K562 (cell line): Measurements from ENCODE around the gene PGP. TPM values are rescaled to one million over a fixed set of nuclear protein-coding genes. Genes with fewer than 3 reads are reported as not detected.

Experiments
- ATAC-seq: fragments of 200-7000 bp; cut with Tn5 transposase; 3 replicates; pipeline ENCODE4 v1.9.1; 2020; ENCODE audit warnings: moderate library complexity
- BruUV-seq: library from RNA; stranded (reverse); fragments of 400-500 nt; replicated peaks from 2 replicates; lab custom pipeline; 2021; lab: Mats Ljungman, UMichigan
- CTCF ChIA-PET: fragments of 300-600 bp; formaldehyde crosslinking; extraction: SDS; loops from one replicate; lab custom pipeline; 2021; ENCODE audit warnings: low intra/inter-chr PET ratio; lab: Yijun Ruan, JAX
- POLR2A ChIA-PET: fragments of 300-600, 350-650 bp; sonication (Branson Sonifier 250); formaldehyde crosslinking; extraction: SDS; loops from one replicate; lab custom pipeline; 2021; ENCODE audit warnings: antibody characterized with exemption, inconsistent platforms; lab: Yijun Ruan, JAX
- DNase-seq, 4 experiments: peaks; one replicate each; pipeline versions ENCODE4 v3.0.0 to v3.0.0-alpha.2; 2011 to 2018; ENCODE audit warnings: low spot score in 3 of 4, mixed read lengths in 3 of 4; ENCODE audit errors: extremely low read depth in 1 of 4
- FAIRE-seq: peaks from 2 replicates; lab custom pipeline; 2011; peaks lifted over from hg19 to GRCh38; lab: Jason Lieb, UNC
- H2AFZ ChIP-seq: 2 replicates; pipeline ENCODE4 v1.6.0; 2011; ENCODE audit warnings: low read depth, low read length, control low read depth, inconsistent platforms
- H3K27ac ChIP-seq: fragments of 200-600 bp; 3 replicates; pipeline ENCODE4 v1.8.0; 2011; ENCODE audit warnings: low read depth, mild to moderate bottlenecking, control low read depth, inconsistent platforms, low read length, moderate library complexity, mixed read lengths; ENCODE audit errors: extremely low read depth
- H3K27me3 ChIP-seq, 2 experiments: fragments of 300-600 bp in 1 of 2; 2 replicates in 1 of 2; 3 replicates in 1 of 2; pipeline versions ENCODE4 v1.6.0 to v1.8.0; 2011; ENCODE audit warnings: inconsistent platforms in 2 of 2, low read length in 2 of 2, mild to moderate bottlenecking in 1 of 2, mixed read lengths in 1 of 2, moderate library complexity in 1 of 2; ENCODE audit not compliant: control insufficient read depth in 2 of 2, insufficient read depth in 2 of 2
- H3K36me3 ChIP-seq: fragments of 300-600 bp; 3 replicates; pipeline ENCODE4 v1.8.0; 2011; ENCODE audit warnings: mild to moderate bottlenecking, low read length, inconsistent platforms; ENCODE audit not compliant: control insufficient read depth, insufficient read depth
- H3K4me1 ChIP-seq, 2 experiments: fragments of 200-600 bp in 1 of 2; replicated peaks in 1 of 2; 2 replicates in 1 of 2; 3 replicates in 1 of 2; pipeline versions ENCODE4 v1.5.1 to v1.8.0; 2011; ENCODE audit warnings: inconsistent platforms in 2 of 2, low read length in 2 of 2, mild to moderate bottlenecking in 1 of 2, mixed read lengths in 1 of 2, moderate library complexity in 1 of 2; ENCODE audit not compliant: control insufficient read depth in 2 of 2, insufficient read depth in 2 of 2
- H3K4me2 ChIP-seq: 2 replicates; pipeline ENCODE4 v1.6.1; 2011; ENCODE audit warnings: low read length, control low read depth, inconsistent platforms, mixed read lengths; ENCODE audit not compliant: insufficient read depth
- H3K4me3 ChIP-seq: fragments of 200-600 bp; sonication (generic), shearing (Covaris generic); 2 replicates; pipeline ENCODE4 v1.5.1; 2016; ENCODE audit warnings: control low read depth, inconsistent platforms
- H3K79me2 ChIP-seq: fragments of 200-600 bp; 3 replicates; pipeline ENCODE4 v1.8.0; 2011; ENCODE audit warnings: low read length, inconsistent platforms; ENCODE audit not compliant: control insufficient read depth, insufficient read depth
- H3K9ac ChIP-seq, 2 experiments: 2 replicates each; pipeline versions ENCODE4 v1.6.0 to v1.6.1; 2011; ENCODE audit warnings: low read depth in 2 of 2, low read length in 2 of 2, control low read depth in 1 of 2, inconsistent platforms in 1 of 2, mild to moderate bottlenecking in 1 of 2, mixed read lengths in 1 of 2; ENCODE audit not compliant: insufficient read depth in 1 of 2
- H3K9me1 ChIP-seq: one replicate; pipeline ENCODE4 v1.6.0; 2011; ENCODE audit warnings: inconsistent platforms, mild to moderate bottlenecking, low read length, moderate library complexity; ENCODE audit not compliant: control insufficient read depth, insufficient read depth
- H3K9me3 ChIP-seq: replicated peaks from 2 replicates; pipeline ENCODE4 v1.5.1; 2011; ENCODE audit warnings: low read depth, low read length, inconsistent platforms; ENCODE audit not compliant: control insufficient read depth, insufficient read depth
- H4K20me1 ChIP-seq: replicated peaks from 2 replicates; pipeline ENCODE4 v1.6.1; 2011; ENCODE audit warnings: low read length, inconsistent platforms, mixed read lengths; ENCODE audit not compliant: control insufficient read depth, insufficient read depth
- CTBP1 ChIP-seq: fragments of 450-650 bp; IDR thresholded peaks from 2 replicates; pipeline ENCODE4 v1.6.1; 2016; ENCODE audit warnings: borderline replicate concordance
- E4F1 ChIP-seq: fragments of 250-450 bp; sonication (Bioruptor Pico); IDR thresholded peaks from 2 replicates; pipeline ENCODE4 v1.5.0; 2021; ENCODE audit warnings: mild to moderate bottlenecking, borderline replicate concordance
- EZH2 ChIP-seq: IDR thresholded peaks from 2 replicates; pipeline ENCODE4 v1.6.1; 2012; ENCODE audit warnings: low read depth, mild to moderate bottlenecking, inconsistent platforms, low read length, borderline replicate concordance
- HDAC6 ChIP-seq: IDR thresholded peaks from 2 replicates; pipeline ENCODE4 v1.6.1; 2012; ENCODE audit warnings: low read depth, mild to moderate bottlenecking, control low read depth, inconsistent platforms, low read length, moderate library complexity
- HDAC8 ChIP-seq: fragments of 450-650 bp; IDR thresholded peaks from 2 replicates; pipeline ENCODE4 v1.6.1; 2016; ENCODE audit warnings: mild to moderate bottlenecking, missing genetic modification characterization, moderate library complexity, missing compliant biosample characterization
- HMG20A ChIP-seq: fragments of 450-650 bp; formaldehyde crosslinking; conservative IDR thresholded peaks from 2 replicates; pipeline ENCODE4 v1.4.0; 2020; ENCODE audit warnings: mild to moderate bottlenecking, mixed read lengths
- NFATC3 ChIP-seq: fragments of 450-650 bp; IDR thresholded peaks from 2 replicates; pipeline ENCODE4 v1.6.1; 2017; ENCODE audit warnings: mild to moderate bottlenecking
- OTX1 ChIP-seq: fragments of 450-650 bp; formaldehyde crosslinking; IDR thresholded peaks from 2 replicates; pipeline ENCODE4 v1.4.0; 2022; ENCODE audit warnings: mild to moderate bottlenecking
- POLR2A ChIP-seq: fragments of 450-650 bp; conservative IDR thresholded peaks from 2 replicates; pipeline ENCODE4 v1.6.1; 2016
- SRSF9 ChIP-seq: fragments of 200-400 bp; formaldehyde crosslinking; IDR thresholded peaks from 2 replicates; pipeline ENCODE4 v1.6.1; 2017; ENCODE audit warnings: low read depth, low read length, borderline replicate concordance
- ZMIZ1 ChIP-seq, 2 experiments: fragments of 150-350 bp in 1 of 2; IDR thresholded peaks; 2 replicates each; pipeline ENCODE4 v1.6.1; 2012 to 2016; ENCODE audit warnings: low read depth in 2 of 2, low read length in 2 of 2, mild to moderate bottlenecking in 1 of 2, moderate library complexity in 1 of 2
- ZNF23 ChIP-seq: fragments of 250-450 bp; sonication (Bioruptor Pico); IDR thresholded peaks from 2 replicates; pipeline ENCODE4 v1.4.0; 2020; ENCODE audit warnings: mild to moderate bottlenecking
- ZNF518B ChIP-seq: fragments of 250-450 bp; sonication (Bioruptor Pico); IDR thresholded peaks from 2 replicates; pipeline ENCODE4 v1.5.0; 2021; ENCODE audit warnings: mild to moderate bottlenecking, moderate library complexity
- ZSCAN29 ChIP-seq: fragments of 450-650 bp; IDR thresholded peaks from 2 replicates; pipeline ENCODE4 v1.6.1; 2017
- WGBS: fragments of 100-300 bp; shearing (Covaris generic); methylation state at CpG from one replicate; pipeline ENCODE4 v1.1.6; 2016; ENCODE audit warnings: low coverage, mixed read lengths; ENCODE audit not compliant: insufficient coverage; ENCODE audit errors: missing lambda C conversion rate; 5-methylcytosine and 5-hydroxymethylcytosine counted together
- in situ Hi-C: fragments of 300-500 bp; cut with MboI; formaldehyde crosslinking; loops from 4 replicates; pipeline ENCODE4 v1.15.0; 2018; ENCODE audit warnings: inconsistent platforms, mixed read lengths
- intact Hi-C: fragments of 100-400 bp; cut with micrococcal nuclease; formaldehyde crosslinking; loops from 2 replicates; pipeline ENCODE4 v1.14.2; 2022
- polyA plus RNA-seq, 8 experiments: library from polyadenylated mRNA; depleted of rRNA in 4 of 8; stranded (reverse) in 5 of 8; unstranded in 3 of 8; fragments of >200 nt; fragmentation: Nextera tagmentation in 2 of 8; fragmentation: Illumina TruSeq in 1 of 8; extraction: Ambion mirVana in 2 of 8; extraction: Trizol in 1 of 8; gene quantifications; 2 replicates each; pipeline versions ENCODE4 v1.2.1 to v1.2.3, GENCODE V29; 2011 to 2014; ENCODE audit warnings: inconsistent platforms in 1 of 8, missing spikeins in 1 of 8
- total RNA-seq, 7 experiments: library from RNA; depleted of rRNA in 6 of 7; stranded (reverse); fragments of >200 nt in 6 of 7; fragmentation: Illumina TruSeq in 2 of 7; extraction: Trizol in 2 of 7; gene quantifications; 2 replicates each; pipeline versions ENCODE4 v1.2.1 to v1.2.3, GENCODE V29; 2011 to 2021; ENCODE audit warnings: low replicate concordance in 1 of 7

Gene PGP
- total and polyA plus RNA-seq, 9 of the 15 experiments (the other 6 are each of a cell fraction or from before 2014, with no cell fraction given) = 1.1 to 57.6 (median 19.6) TPM

- Histone ChIP-seq H3K9me1 (no peaks in the 10 kb centered on the region), H3K4me3 (no peak overlapping the region), H3K27me3 (no peaks in the 10 kb centered on the region), H3K4me1 (peaks cover 0 to 55% of the 10 kb centered on the region in 2 experiments; a peak in 2 of 5 replicates), H3K27ac (no peak overlapping the region), H4K20me1 (no peaks in the 10 kb centered on the region), H3K4me2 (no peak overlapping the region), H3K9me3 (no peaks in the 10 kb centered on the region), H2AFZ (no peak overlapping the region), H3K9ac (no peak overlapping the region), H3K36me3 (peaks cover 69% of the 10 kb centered on the region; the same call in 2 of the 3 replicates), H3K79me2 (no peaks in the 10 kb centered on the region)
- CTCF ChIA-PET = no interaction called here
- WGBS = 87% methylated on average over 17 of the region's 19 CpGs
- FAIRE-seq (no peak), ATAC-seq (no peak), DNase-seq (no peak)
- POLR2A ChIA-PET = interaction anchor here (1.2 to 2.6 kb wide), 2 partner anchors 10 to 14 kb away, joined by 3 to 20 read pairs; no protein-coding TSS in a partner anchor
- intact Hi-C loops (no loop called here), in situ Hi-C loops (no loop called here)
- no TSS peak for BruUV-seq
- TF ChIP-seq E4F1 (CRISPR knock-in tag) = 0 out of 2 replicates have a peak, but pooled peaks have one; percentile 3
- no peak for TF ChIP-seq OTX1 (CRISPR knock-in tag)
- TF ChIP-seq ZMIZ1 (IDR thresholded peaks at IDR 0.05; ENCODE audit: low read depth in 2 of 2, low read length in 2 of 2) = no peak
- TF ChIP-seq SRSF9 = no peak
- TF ChIP-seq POLR2A = peak; percentile 50
- TF ChIP-seq HDAC6 = no peak
- TF ChIP-seq CTBP1 = no peak
- TF ChIP-seq ZNF518B (CRISPR knock-in tag) = no peak
- no peak for TF ChIP-seq ZNF23
- TF ChIP-seq HMG20A = no peak
- TF ChIP-seq EZH2 = no peak
- TF ChIP-seq ZSCAN29 = no peak
- TF ChIP-seq HDAC8 = no peak
- no peak for TF ChIP-seq NFATC3
Measured at GRCh38 chr16:2235695-2236336, 21.2 kb upstream of the PGP start.
